Measurements from ENCODE around the gene ATP2B3. TPM values are rescaled to one million over a fixed set of nuclear protein-coding genes. Genes with fewer than 3 reads are reported as not detected.

The ATP2B3 gene
- total and polyA plus RNA-seq, 2 of the 4 experiments (the other 2 are of a cell fraction) = under 0.01 to 0.03 TPM

DNA sequence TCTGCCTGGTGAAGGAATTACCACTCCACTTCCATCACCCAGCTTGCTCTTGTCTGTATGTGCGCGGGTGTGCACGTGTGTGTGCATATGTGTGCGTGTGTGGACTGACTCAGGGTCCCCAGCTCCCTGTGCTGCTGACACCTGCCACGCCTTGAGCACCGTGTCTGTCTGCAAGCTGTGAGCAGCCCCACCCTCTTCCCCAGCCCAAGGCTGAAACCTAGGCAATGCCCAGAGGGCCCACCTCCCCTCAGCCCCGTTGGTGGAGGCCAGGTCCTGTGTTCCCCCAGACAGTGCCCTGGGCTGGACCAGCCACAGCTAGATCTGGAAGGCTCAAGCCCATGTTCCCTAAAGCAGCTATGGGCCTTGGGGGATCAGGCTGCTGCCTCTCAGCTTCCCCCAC lies 83.5 kb downstream of the ATP2B3 start:
- Histone ChIP-seq H3K9me1 (ENCODE audit: insufficient read depth, low read length) (no peaks in the 10 kb centered on the region), H3K4me2 (ENCODE audit: low read depth, low read length) (no peak overlapping the region), H3K56ac (ENCODE audit: extremely low read depth, insufficient read depth, low read length) (no peak overlapping the region), H3K79me1 (ENCODE audit: low read depth in 1 of 2, low read length in 2 of 2) (peaks cover 6 to 19% of the 10 kb centered on the region in 2 experiments; a peak in 3 of 4 replicates), H2BK15ac (ENCODE audit: low read depth, low read length) (no peak overlapping the region), H4K5ac (ENCODE audit: low read depth, low read length) (no peak overlapping the region), H3K23ac (ENCODE audit: low read depth, low read length) (no peak overlapping the region), H4K20me1 (ENCODE audit: insufficient read depth, low read length) (peaks cover 20% of the 10 kb centered on the region; the same call in 1 of the 2 replicates), H4K91ac (ENCODE audit: insufficient read depth, low read depth, low read length) (no peak overlapping the region), H3K14ac (replicated peaks; ENCODE audit: low read depth, low read length) (no peak overlapping the region), H2AK9ac (replicated peaks; ENCODE audit: low read depth, low read length, poor library complexity) (no peak overlapping the region), H3K27ac (ENCODE audit: insufficient read depth, low read length) (no peak overlapping the region), H2BK5ac (ENCODE audit: low read depth, low read length, poor library complexity, severe bottlenecking) (no peak overlapping the region), H2AK5ac (ENCODE audit: low read depth, low read length) (no peak overlapping the region), H3K9ac (ENCODE audit: low read depth, low read length) (no peak overlapping the region), H3K36me3 (ENCODE audit: control insufficient read depth, insufficient read depth, low read length) (no peaks in the 10 kb centered on the region; the same call in 1 of the 2 replicates), H3K4me1 (ENCODE audit: control insufficient read depth, insufficient read depth, low read length) (0 out of 2 replicates have a peak, but pooled peaks cover 3% of the 10 kb centered on the region), H3K4ac (ENCODE audit: low read depth, low read length) (no peak overlapping the region), H2BK120ac (ENCODE audit: low read depth, low read length) (no peak overlapping the region), H3K18ac (ENCODE audit: low read depth, low read length) (no peak overlapping the region), H2AFZ (replicated peaks; ENCODE audit: low read length, poor library complexity) (peak overlapping the region; percentile 41), H4K8ac (ENCODE audit: low read depth in 2 of 2, low read length in 2 of 2) (no peak overlapping the region), H3K9me3 (ENCODE audit: control insufficient read depth, insufficient read depth, low read length) (peaks cover 2% of the 10 kb centered on the region; the same call in 1 of the 2 replicates), H3K27me3 (ENCODE audit: control insufficient read depth, insufficient read depth, low read length) (no peaks in the 10 kb centered on the region; the same call in 1 of the 2 replicates), H3K4me3 (ENCODE audit: insufficient read depth, low read depth, low read length) (no peak overlapping the region), H2BK20ac (ENCODE audit: low read depth, low read length) (no peak overlapping the region)
- POLR2A ChIA-PET (ENCODE audit: unreplicated experiment) = no interaction called here
- dilution Hi-C loops (cut with HindIII; ENCODE audit: low sequenced_read_pairs, unreplicated experiment) (no loop called here), intact Hi-C loops (cut with micrococcal nuclease) (no loop called here), in situ Hi-C loops (cut with MboI; ENCODE audit: low sequenced_read_pairs) (no loop called here)
- CTCF ChIA-PET = no interaction called here
- TF ChIP-seq USF2 (IDR thresholded peaks at IDR 0.05; ENCODE audit: low read depth, low read length) (no peak), POLR2A (IDR thresholded peaks at IDR 0.05; ENCODE audit: low read depth, low read length) (no peak)
- no peak for ATAC-seq (ENCODE audit: low read depth)
- WGBS, 2 experiments (ENCODE audit: extremely low coverage in 2 of 2, insufficient read length in 1 of 2) = no CpG with 5 or more reads among the region's 7 CpGs
- DNase-seq = no peak
- BruUV-seq (replicated peaks) = no TSS peak
